ENCODE data around the gene KRTAP9-4. TPM values are rescaled to one million over a fixed set of nuclear protein-coding genes. Genes with fewer than 3 reads are reported as not detected.

The KRTAP9-4 gene
- total and polyA plus RNA-seq, 2 donors (not counting 3 experiments of a cell fraction or from before 2014, with no cell fraction given), result not detected

DNA sequence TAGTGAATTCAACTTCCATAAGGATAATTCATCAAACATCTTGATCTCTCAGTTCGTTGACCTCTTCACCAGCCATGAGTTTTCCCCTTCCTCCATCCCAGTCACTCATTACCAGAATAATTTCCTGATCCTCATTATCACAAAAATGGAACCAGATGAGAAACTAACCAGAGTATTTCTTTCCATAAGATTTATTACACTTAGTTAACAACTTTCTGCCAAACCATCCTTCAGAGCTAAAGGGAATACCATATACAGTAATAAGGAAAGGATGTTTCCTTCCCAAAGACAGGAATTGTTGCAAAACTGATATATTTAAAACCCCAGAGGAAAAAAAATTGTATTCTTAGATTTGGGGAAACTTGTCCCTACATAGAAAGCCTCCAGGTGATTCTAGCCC, 44.5 kb downstream of the KRTAP9-4 start:
- Histone ChIP-seq H4K20me1 (replicated peaks; ENCODE audit: control insufficient read depth, extremely low read depth, insufficient read depth, low read length) (no peaks in the 10 kb centered on the region), H3K9ac (replicated peaks; ENCODE audit: extremely low read depth, insufficient read depth, low read length) (no peak overlapping the region), H3K4me2 (ENCODE audit: insufficient read depth, low read length) (no peak overlapping the region), H3K4me3 (replicated peaks in 1 of 3; ENCODE audit: insufficient read depth in 1 of 3, low read depth in 1 of 3, low read length in 3 of 3) (no peak overlapping the region), H3K36me3 (ENCODE audit: control insufficient read depth in 2 of 2, extremely low read depth in 1 of 2, insufficient read depth in 2 of 2, low read length in 2 of 2) (no peaks in the 10 kb centered on the region), H3K9me3 (replicated peaks; ENCODE audit: control insufficient read depth, insufficient read depth, low read length) (no peaks in the 10 kb centered on the region), H3K27ac (ENCODE audit: insufficient read depth, low read depth, low read length) (no peak overlapping the region), H3K79me2 (ENCODE audit: control insufficient read depth, insufficient read depth, low read length) (no peaks in the 10 kb centered on the region), H3K4me1 (ENCODE audit: control insufficient read depth, extremely low read depth, insufficient read depth, low read length) (no peaks in the 10 kb centered on the region), H3K9me1 (replicated peaks; ENCODE audit: control insufficient read depth, extremely low read depth, insufficient read depth, low read length) (no peaks in the 10 kb centered on the region), H2AFZ (ENCODE audit: low read depth, low read length) (no peak overlapping the region), H3K27me3 (ENCODE audit: control insufficient read depth in 2 of 2, insufficient read depth in 2 of 2, low read length in 2 of 2) (no peaks in the 10 kb centered on the region)
- CTCF ChIA-PET, result interaction anchor here (0.8 kb wide), 1 partner anchor 28 kb away, joined by 3 read pairs; no protein-coding TSS in a partner anchor
- intact Hi-C loops (cut with micrococcal nuclease) (no loop called here), dilution Hi-C loops (cut with MboI; ENCODE audit: extremely low pct_ligation_motif_present, low sequenced_read_pairs) (no loop called here)
- TF ChIP-seq EZH2 (IDR thresholded peaks at IDR 0.05; ENCODE audit: borderline replicate concordance, low read depth, low read length, severe bottlenecking) (no peak), POLR2AphosphoS5 (IDR thresholded peaks at IDR 0.05; ENCODE audit: insufficient read depth, low read depth, low read length) (no peak), FOS (IDR thresholded peaks at IDR 0.05; ENCODE audit: borderline replicate concordance, insufficient read depth, low read length) (no peak), GATA2 (IDR thresholded peaks at IDR 0.05; ENCODE audit: insufficient read depth, insufficient read length, low read depth, low read length) (no peak), CTCF (IDR thresholded peaks at IDR 0.05; ENCODE audit: extremely low read depth in 1 of 2, insufficient read depth in 1 of 2, low read depth in 1 of 2, low read length in 2 of 2) (no peak), POLR2A (IDR thresholded peaks at IDR 0.05; ENCODE audit: low read depth, low read length) (no peak), MYC (IDR thresholded peaks at IDR 0.05; ENCODE audit: low read depth, low read length) (no peak), JUN (IDR thresholded peaks at IDR 0.05; ENCODE audit: borderline replicate concordance, insufficient read depth, insufficient read length, low read depth) (no peak)
- TF ChIP-seq, protein P1, sequence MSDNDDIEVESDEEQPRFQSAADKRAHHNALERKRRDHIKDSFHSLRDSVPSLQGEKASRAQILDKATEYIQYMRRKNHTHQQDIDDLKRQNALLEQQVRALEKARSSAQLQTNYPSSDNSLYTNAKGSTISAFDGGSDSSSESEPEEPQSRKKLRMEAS (IDR thresholded peaks at IDR 0.05; ENCODE audit: insufficient read depth, insufficient read length), result no peak
- POLR2A ChIA-PET, result no interaction called here
- FAIRE-seq, result no peak
- no peak for DNase-seq (ENCODE audit: low read depth, low spot score)
- no TSS peak for BruUV-seq (replicated peaks)
